Parathyroid adenoma (tissue), 2 donors: ENCODE data around the gene CHD1.

Experiments
- H2AFZ ChIP-seq: fragments of 300-600 bp; sonication (generic); one replicate; pipeline ENCODE4 v1.7.0; 2017; ENCODE audit warnings: antibody characterized with exemption, mild to moderate bottlenecking
- H3K27ac ChIP-seq: fragments of 300-600 bp; sonication (generic); one replicate; pipeline ENCODE4 v1.7.0; 2017
- H3K27me3 ChIP-seq: fragments of 300-600 bp; sonication (generic); one replicate; pipeline ENCODE4 v1.7.0; 2017; ENCODE audit warnings: low read length; ENCODE audit not compliant: control insufficient read depth, insufficient read depth
- H3K36me3 ChIP-seq: fragments of 300-600 bp; sonication (generic); one replicate; pipeline ENCODE4 v1.7.0; 2017; ENCODE audit warnings: low read length; ENCODE audit not compliant: control insufficient read depth, insufficient read depth
- H3K4me1 ChIP-seq: fragments of 300-600 bp; sonication (generic); one replicate; pipeline ENCODE4 v1.7.0; 2017; ENCODE audit warnings: control low read depth
- H3K4me2 ChIP-seq: fragments of 300-600 bp; sonication (generic); one replicate; pipeline ENCODE4 v1.7.0; 2017; ENCODE audit warnings: low read length
- H3K4me3 ChIP-seq: fragments of 300-600 bp; sonication (generic); one replicate; pipeline ENCODE4 v1.7.0; 2017; ENCODE audit warnings: low read depth, low read length
- H3K79me2 ChIP-seq: fragments of 300-600 bp; sonication (generic); one replicate; pipeline ENCODE4 v1.7.0; 2017; ENCODE audit warnings: control low read depth
- H3K9ac ChIP-seq: fragments of 300-600 bp; sonication (generic); one replicate; pipeline ENCODE4 v1.7.0; 2017; ENCODE audit warnings: mild to moderate bottlenecking
- H3K9me3 ChIP-seq: fragments of 300-600 bp; sonication (generic); one replicate; pipeline ENCODE4 v1.7.0; 2017; ENCODE audit warnings: low read length; ENCODE audit not compliant: control insufficient read depth
- TF ChIP-seq, protein P1 (sequence below): fragments of 300-600 bp; sonication (generic); IDR thresholded peaks from one replicate; pipeline ENCODE4 v1.7.0; 2017; ENCODE audit warnings: antibody characterized with exemption, mild to moderate bottlenecking
- donor health status: primary hyperparathyroidism.

The CHD1 gene

DNA sequence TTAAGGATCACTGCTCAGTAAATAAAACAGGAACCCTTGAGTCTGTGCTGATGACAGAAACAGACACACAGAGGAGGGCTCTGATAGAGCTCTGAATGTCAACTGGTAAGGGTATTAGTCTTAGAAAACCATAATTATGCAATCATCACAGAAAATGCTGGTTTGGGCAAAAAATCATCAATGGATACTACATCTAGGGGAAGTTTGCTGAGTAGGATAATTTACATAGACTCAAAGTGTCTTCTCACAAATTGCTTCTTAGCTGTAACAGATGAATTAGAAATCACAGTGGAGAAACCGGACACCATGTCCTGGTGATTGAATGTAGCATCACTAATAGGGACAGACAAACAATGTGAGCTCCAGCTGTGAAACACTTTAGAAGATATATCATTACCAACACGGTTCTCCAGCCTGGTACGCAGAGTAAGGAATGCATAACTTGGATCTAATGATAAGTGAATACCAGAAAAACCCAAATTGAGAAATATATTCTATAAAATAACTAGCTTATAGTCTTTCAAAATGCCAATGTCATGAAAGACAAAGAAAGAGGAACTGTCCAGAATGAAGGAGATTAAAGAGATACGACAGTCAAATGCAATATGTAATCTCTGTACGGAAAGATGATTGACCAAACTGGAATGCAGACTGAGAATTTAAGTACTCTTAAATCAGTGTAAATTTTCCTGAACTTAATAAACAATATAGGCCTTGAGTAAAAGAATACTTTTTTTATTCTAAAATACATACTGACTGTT lies 17.3 kb downstream of the CHD1 start:
- H3K79me2 ChIP-seq: peaks cover 12% of the 10 kb centered on the region
- no peak overlapping the region for H3K4me2 ChIP-seq
- H3K9me3 ChIP-seq: no peaks in the 10 kb centered on the region
- H3K9ac ChIP-seq: no peak overlapping the region
- H3K27ac ChIP-seq: no peak overlapping the region
- TF ChIP-seq, protein P1, sequence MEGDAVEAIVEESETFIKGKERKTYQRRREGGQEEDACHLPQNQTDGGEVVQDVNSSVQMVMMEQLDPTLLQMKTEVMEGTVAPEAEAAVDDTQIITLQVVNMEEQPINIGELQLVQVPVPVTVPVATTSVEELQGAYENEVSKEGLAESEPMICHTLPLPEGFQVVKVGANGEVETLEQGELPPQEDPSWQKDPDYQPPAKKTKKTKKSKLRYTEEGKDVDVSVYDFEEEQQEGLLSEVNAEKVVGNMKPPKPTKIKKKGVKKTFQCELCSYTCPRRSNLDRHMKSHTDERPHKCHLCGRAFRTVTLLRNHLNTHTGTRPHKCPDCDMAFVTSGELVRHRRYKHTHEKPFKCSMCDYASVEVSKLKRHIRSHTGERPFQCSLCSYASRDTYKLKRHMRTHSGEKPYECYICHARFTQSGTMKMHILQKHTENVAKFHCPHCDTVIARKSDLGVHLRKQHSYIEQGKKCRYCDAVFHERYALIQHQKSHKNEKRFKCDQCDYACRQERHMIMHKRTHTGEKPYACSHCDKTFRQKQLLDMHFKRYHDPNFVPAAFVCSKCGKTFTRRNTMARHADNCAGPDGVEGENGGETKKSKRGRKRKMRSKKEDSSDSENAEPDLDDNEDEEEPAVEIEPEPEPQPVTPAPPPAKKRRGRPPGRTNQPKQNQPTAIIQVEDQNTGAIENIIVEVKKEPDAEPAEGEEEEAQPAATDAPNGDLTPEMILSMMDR: no peak
- no peaks in the 10 kb centered on the region for H3K27me3 ChIP-seq
- H3K4me3 ChIP-seq: no peak overlapping the region
- peaks cover 4% of the 10 kb centered on the region for H3K4me1 ChIP-seq
- H2AFZ ChIP-seq: no peak overlapping the region
- no peaks in the 10 kb centered on the region for H3K36me3 ChIP-seq

DNA sequence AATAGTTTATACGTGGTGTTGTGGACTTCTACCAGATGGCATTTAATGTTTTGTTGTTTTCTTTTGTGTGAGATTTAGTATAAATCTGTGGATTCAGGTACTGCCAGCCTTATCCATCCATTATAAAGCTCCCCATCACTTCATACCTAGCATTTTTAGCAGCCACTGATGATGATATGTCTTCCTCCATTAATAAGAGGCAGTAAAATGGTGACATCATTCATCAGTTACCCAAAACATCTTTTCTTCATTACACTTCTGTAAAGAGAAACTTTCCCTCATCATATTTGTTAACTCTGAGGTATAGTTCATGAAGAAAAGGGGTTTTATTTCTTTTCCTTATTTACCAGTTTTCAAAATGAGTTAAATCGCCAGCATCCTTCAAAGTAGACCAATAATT lies 19.4 kb downstream of the CHD1 start:
- H3K4me1 ChIP-seq: peaks cover 4% of the 10 kb centered on the region
- TF ChIP-seq, protein P1: no peak

DNA sequence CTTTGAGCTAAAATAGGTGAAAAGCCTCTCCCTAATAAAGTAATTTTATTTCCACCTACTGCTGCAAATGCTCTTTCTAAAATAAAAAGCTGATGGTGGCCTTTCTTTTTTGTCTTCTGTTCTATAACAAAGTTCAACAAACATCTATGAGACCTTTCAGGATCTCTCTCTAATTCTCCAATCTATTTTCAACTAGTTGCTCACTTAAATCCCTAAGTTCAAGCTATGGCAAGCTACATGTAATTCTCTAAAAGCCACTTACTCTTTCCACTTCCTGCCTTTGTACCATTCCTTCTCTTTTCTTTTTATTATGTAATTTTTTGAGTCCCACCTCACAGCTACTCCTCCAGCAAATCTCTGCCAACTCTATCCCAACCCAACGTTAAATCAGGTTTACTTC lies 20.9 kb downstream of the CHD1 start:
- peaks cover 4% of the 10 kb centered on the region for H3K4me1 ChIP-seq
- H3K4me3 ChIP-seq: no peak overlapping the region
- H3K79me2 ChIP-seq: peaks cover 7% of the 10 kb centered on the region
- no peak overlapping the region for H3K9ac ChIP-seq
- TF ChIP-seq, protein P1: no peak
- no peak overlapping the region for H2AFZ ChIP-seq
- H3K27me3 ChIP-seq: no peaks in the 10 kb centered on the region
- no peak overlapping the region for H3K4me2 ChIP-seq
- no peaks in the 10 kb centered on the region for H3K9me3 ChIP-seq
- no peak overlapping the region for H3K27ac ChIP-seq
- H3K36me3 ChIP-seq: no peaks in the 10 kb centered on the region

More for the DNA sequence above, 19.4 kb downstream of the CHD1 start:
- no peaks in the 10 kb centered on the region for H3K36me3 ChIP-seq
- no peak overlapping the region for H2AFZ ChIP-seq
- no peaks in the 10 kb centered on the region for H3K27me3 ChIP-seq
- no peak overlapping the region for H3K9ac ChIP-seq
- H3K79me2 ChIP-seq: peaks cover 6% of the 10 kb centered on the region
- no peaks in the 10 kb centered on the region for H3K9me3 ChIP-seq
- no peak overlapping the region for H3K4me3 ChIP-seq
- no peak overlapping the region for H3K27ac ChIP-seq
- H3K4me2 ChIP-seq: no peak overlapping the region

DNA sequence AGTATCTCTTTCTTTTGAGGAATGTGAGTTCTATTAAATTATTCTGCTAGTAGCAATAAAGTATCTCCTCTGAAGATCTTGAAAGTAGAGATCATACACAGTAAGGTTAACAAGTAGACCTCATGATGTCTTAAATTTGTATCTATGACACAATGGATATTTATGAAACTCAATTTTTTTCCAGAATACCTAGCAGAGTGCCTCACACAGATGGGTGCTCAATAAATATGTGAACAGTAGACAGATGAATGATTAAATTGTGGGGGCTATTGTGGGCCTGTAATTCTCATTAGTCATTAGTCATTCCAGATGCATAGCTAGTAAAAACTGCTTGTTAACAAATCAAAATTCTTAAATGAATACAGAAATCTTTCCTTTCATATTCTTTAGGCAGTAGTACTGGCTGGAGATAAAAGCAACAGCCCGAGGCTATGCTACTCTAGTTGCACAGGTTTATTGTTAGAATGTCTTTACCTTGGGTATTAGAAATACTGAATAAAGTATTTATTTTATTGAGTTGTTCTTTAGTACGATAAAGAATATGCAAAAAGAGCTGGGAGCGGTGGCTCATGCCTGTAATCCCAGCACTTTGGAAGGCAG lies 22.0 kb downstream of the CHD1 start:
- Histone ChIP-seq H3K27me3 (no peaks in the 10 kb centered on the region), H3K4me2 (no peak overlapping the region), H3K27ac (no peak overlapping the region), H3K9me3 (no peaks in the 10 kb centered on the region), H3K4me1 (peaks cover 4% of the 10 kb centered on the region), H3K4me3 (no peak overlapping the region), H2AFZ (no peak overlapping the region), H3K36me3 (no peaks in the 10 kb centered on the region), H3K9ac (no peak overlapping the region), H3K79me2 (peaks cover 7% of the 10 kb centered on the region)
- TF ChIP-seq, protein P1: no peak
